GM12878 (cell line): ENCODE measurements around the gene KMO. TPM values are rescaled to one million over a fixed set of nuclear protein-coding genes. Genes with fewer than 3 reads are reported as not detected.

Experiments
- ATAC-seq: fragments of 200-7000 bp; cut with Tn5 transposase; 3 replicates; pipeline ENCODE4 v1.9.1; 2020; ENCODE audit warnings: mild to moderate bottlenecking, moderate library complexity
- BruUV-seq: library from RNA; stranded (reverse); fragments of 400-500 nt; replicated peaks from 2 replicates; lab custom pipeline; 2021; lab: Mats Ljungman, UMichigan
- CTCF ChIA-PET: fragments of 300-600 bp; sonication (Branson Sonifier 250); formaldehyde crosslinking; extraction: SDS; loops from one replicate; lab custom pipeline; 2021; ENCODE audit warnings: inconsistent platforms; lab: Yijun Ruan, JAX
- POLR2A ChIA-PET: fragments of 350-600 bp; formaldehyde crosslinking; extraction: SDS; loops from one replicate; lab custom pipeline; 2021; ENCODE audit warnings: inconsistent platforms; lab: Charles Lee
- RAD21 ChIA-PET: fragments of 300-600 bp; sonication (Branson Sonifier 250); formaldehyde crosslinking; loops from one replicate; lab custom pipeline; 2023; ENCODE audit warnings: antibody characterized with exemption; ENCODE audit not compliant: unreplicated experiment; lab: Charles Lee
- SMC1A ChIA-PET: fragments of 300-600 bp; sonication (Branson Sonifier 250); formaldehyde crosslinking; loops from one replicate; lab custom pipeline; 2023; ENCODE audit not compliant: unreplicated experiment, uncharacterized antibody; lab: Charles Lee
- DNase-seq: peaks from one replicate; pipeline ENCODE4 v3.0.0-alpha.2; 2011; ENCODE audit warnings: low read depth, low spot score
- FAIRE-seq: peaks from 3 replicates; lab custom pipeline; 2011; peaks lifted over from hg19 to GRCh38; lab: Jason Lieb, UNC
- H2AFZ ChIP-seq: 2 replicates; pipeline ENCODE4 v1.6.0; 2011; ENCODE audit warnings: low read depth, low read length, control low read depth; ENCODE audit not compliant: control insufficient read depth
- H3K27ac ChIP-seq: 2 replicates; pipeline ENCODE4 v1.5.1; 2011; ENCODE audit warnings: control low read depth; ENCODE audit not compliant: control insufficient read depth, insufficient read depth
- H3K27me3 ChIP-seq, 2 experiments: replicated peaks in 1 of 2; 2 replicates each; pipeline versions ENCODE4 v1.6.0 to v1.6.1; 2011; ENCODE audit warnings: low read length in 1 of 2; ENCODE audit not compliant: control insufficient read depth in 2 of 2, insufficient read depth in 2 of 2
- H3K36me3 ChIP-seq, 2 experiments: 2 replicates each; pipeline ENCODE4 v1.5.1; 2011; ENCODE audit warnings: low read length in 1 of 2; ENCODE audit not compliant: control insufficient read depth in 2 of 2, insufficient read depth in 2 of 2
- H3K4me1 ChIP-seq: 2 replicates; pipeline ENCODE4 v1.6.1; 2011; ENCODE audit warnings: mild to moderate bottlenecking, low read length, moderate library complexity, mixed read lengths; ENCODE audit not compliant: control insufficient read depth, insufficient read depth
- H3K4me2 ChIP-seq: 2 replicates; pipeline ENCODE4 v1.6.0; 2011; ENCODE audit warnings: control low read depth; ENCODE audit not compliant: control insufficient read depth, insufficient read depth
- H3K4me3 ChIP-seq: fragments of 200-600 bp; sonication (generic); 2 replicates; pipeline ENCODE4 v1.5.1; 2016
- H3K79me2 ChIP-seq: 2 replicates; pipeline ENCODE4 v1.6.0; 2011; ENCODE audit warnings: low read length; ENCODE audit not compliant: control insufficient read depth, insufficient read depth
- H3K9ac ChIP-seq: 2 replicates; pipeline ENCODE4 v1.8.0; 2011; ENCODE audit warnings: low read length, control low read depth, mixed read lengths; ENCODE audit not compliant: control insufficient read depth, insufficient read depth
- H3K9me3 ChIP-seq: replicated peaks from 3 replicates; pipeline ENCODE4 v1.5.1; 2011; ENCODE audit warnings: mild to moderate bottlenecking, low read length; ENCODE audit not compliant: control insufficient read depth, insufficient read depth
- H4K20me1 ChIP-seq: 2 replicates; pipeline ENCODE4 v1.6.0; 2011; ENCODE audit not compliant: control insufficient read depth, insufficient read depth
- BRCA1 ChIP-seq: IDR thresholded peaks from 2 replicates; pipeline ENCODE4 v1.6.1; 2011; ENCODE audit warnings: low read depth, low read length, improper control_type of control experiment
- CEBPB ChIP-seq, 2 experiments: fragments of 150-350 bp in 1 of 2; IDR thresholded peaks; 2 replicates each; pipeline ENCODE4 v1.6.1; 2012 to 2014; ENCODE audit warnings: low read depth in 2 of 2, low read length in 2 of 2, borderline replicate concordance in 1 of 2, inconsistent platforms in 1 of 2
- CEBPZ ChIP-seq: fragments of 150-350 bp; IDR thresholded peaks from 2 replicates; pipeline ENCODE4 v1.6.1; 2016; ENCODE audit warnings: low read depth, low read length
- E2F4 ChIP-seq: IDR thresholded peaks from 2 replicates; pipeline ENCODE4 v1.6.1; 2012; ENCODE audit warnings: low read depth, low read length, improper control_type of control experiment
- IRF3 ChIP-seq: fragments of 450-650 bp; IDR thresholded peaks from 2 replicates; pipeline ENCODE4 v1.6.1; 2014; ENCODE audit warnings: mild to moderate bottlenecking
- PRDM15 ChIP-seq: fragments of 450-650 bp; formaldehyde crosslinking; IDR thresholded peaks from 2 replicates; pipeline ENCODE4 v1.4.0; 2020; ENCODE audit warnings: mild to moderate bottlenecking, moderate library complexity
- SKIL ChIP-seq: fragments of 450-650 bp; IDR thresholded peaks from 2 replicates; pipeline ENCODE4 v1.6.1; 2017; ENCODE audit warnings: mild to moderate bottlenecking, low read depth, inconsistent platforms; ENCODE audit not compliant: poor library complexity, severe bottlenecking
- WGBS: methylation state at CpG from one replicate; pipeline ENCODE4 v1.1.6; 2016; ENCODE audit warnings: low lambda C conversion rate; ENCODE audit not compliant: insufficient replicate concordance, insufficient coverage; ENCODE audit errors: missing lambda C conversion rate; 5-methylcytosine and 5-hydroxymethylcytosine counted together
- in situ Hi-C: fragments of 300-500 bp; cut with MboI; formaldehyde crosslinking; loops from 9 replicates; pipeline ENCODE4 v1.14.3; 2018; ENCODE audit warnings: mixed read lengths
- intact Hi-C: fragments of 100-400 bp; cut with micrococcal nuclease; formaldehyde crosslinking; loops from one replicate; pipeline ENCODE4 v1.14.2; 2022; ENCODE audit not compliant: unreplicated experiment
- polyA plus RNA-seq, 11 experiments: library from polyadenylated mRNA; depleted of rRNA in 4 of 11; unstranded in 6 of 11; stranded (reverse) in 5 of 11; fragments of >200 nt; fragmentation: Nextera tagmentation in 4 of 11; fragmentation: Illumina TruSeq in 1 of 11; extraction: Ambion mirVana in 4 of 11; extraction: Trizol in 1 of 11; gene quantifications; 1 replicate in 1 of 11; 2 replicates in 10 of 11; pipeline versions ENCODE4 v1.2.1 to v1.2.3, GENCODE V29; 2011 to 2016; ENCODE audit warnings: inconsistent platforms in 2 of 11, missing spikeins in 2 of 11, low read depth in 1 of 11
- total RNA-seq, 4 experiments: library from RNA; depleted of rRNA in 3 of 4; stranded (reverse); fragments of >200 nt in 3 of 4; fragmentation: Illumina TruSeq in 1 of 4; extraction: Trizol in 1 of 4; gene quantifications; 2 replicates each; pipeline versions ENCODE4 v1.2.1 to v1.2.3, GENCODE V29; 2013 to 2021

KMO gene
- total and polyA plus RNA-seq, 10 of the 15 experiments (the other 5 are each of a cell fraction or from before 2014, with no cell fraction given): 0.68 to 5.9 (median 1.5) TPM

- TF ChIP-seq CEBPB (IDR thresholded peaks at IDR 0.05; ENCODE audit: borderline replicate concordance in 1 of 2, low read depth in 2 of 2, low read length in 2 of 2) (no peak), CEBPZ (no peak), PRDM15 (CRISPR knock-in tag) (no peak), BRCA1 (no peak)
- TF ChIP-seq, all 136 proteins: peak for 0
Measured at GRCh38 chr1:241617426-241617825, 85.2 kb downstream of the KMO start (continued).

GRCh38 chr1:241622669-241623068, 90.5 kb downstream of the KMO start:
- Histone ChIP-seq H2AFZ (no peak overlapping the region), H3K9ac (no peak overlapping the region), H3K36me3 (no peaks in the 10 kb centered on the region), H3K4me2 (no peak overlapping the region), H3K9me3 (no peaks in the 10 kb centered on the region), H3K27ac (no peak overlapping the region), H4K20me1 (no peaks in the 10 kb centered on the region), H3K27me3 (no peaks in the 10 kb centered on the region), H3K4me1 (peaks cover 1% of the 10 kb centered on the region; the same call in 1 of the 2 replicates), H3K79me2 (no peaks in the 10 kb centered on the region), H3K4me3 (no peak overlapping the region)
- ChIA-PET SMC1A (interaction anchor here (0.8 kb wide), 1 partner anchor 12 kb away, joined by 4 read pairs; no protein-coding TSS in a partner anchor), CTCF (interaction anchor here (2.2 to 3.0 kb wide), 2 partner anchors 11 kb away, joined by 4 to 24 read pairs; no protein-coding TSS in a partner anchor), POLR2A (no interaction called here), RAD21 (interaction anchor here (3.1 kb wide), 1 partner anchor 12 kb away, joined by 12 read pairs; no protein-coding TSS in a partner anchor)
- DNase-seq: no peak
- intact Hi-C loops (no loop called here), in situ Hi-C loops (no loop called here)
- WGBS: 96% methylated on average over 5 of the region's 5 CpGs
- no peak for FAIRE-seq
- no peak for ATAC-seq
- no TSS peak for BruUV-seq
- TF ChIP-seq IRF3 (no peak), SKIL (no peak), E2F4 (no peak)
